K562 (cell line): ENCODE results near the gene LYST. TPM values are rescaled to one million over a fixed set of nuclear protein-coding genes. Genes with fewer than 3 reads are reported as not detected.

Source experiments
- ATF2 ChIP-seq: sonication (generic); formaldehyde crosslinking; IDR thresholded peaks from 2 replicates; pipeline ENCODE4 v1.8.1; 2022; ENCODE audit warnings: missing genetic modification reagents
- BRF2 ChIP-seq: IDR thresholded peaks from 3 replicates; pipeline ENCODE4 v1.6.1; 2011; ENCODE audit warnings: borderline replicate concordance, mild to moderate bottlenecking; ENCODE audit not compliant: insufficient read length, insufficient read depth
- DLX4 ChIP-seq: fragments of 250-450 bp; sonication (Bioruptor Pico); IDR thresholded peaks from 2 replicates; pipeline ENCODE4 v1.6.1; 2021; ENCODE audit warnings: mild to moderate bottlenecking
- FOXA1 ChIP-seq: fragments of 450-650 bp; IDR thresholded peaks from 2 replicates; pipeline ENCODE4 v1.6.1; 2016; ENCODE audit warnings: mild to moderate bottlenecking, borderline replicate concordance
- GTF2B ChIP-seq: IDR thresholded peaks from 2 replicates; pipeline ENCODE4 v1.6.1; 2011; ENCODE audit not compliant: insufficient read length; ENCODE audit errors: extremely low read depth
- NR2F6 ChIP-seq: fragments of 450-650 bp; formaldehyde crosslinking; IDR thresholded peaks from 2 replicates; pipeline ENCODE4 v1.4.0; 2020; ENCODE audit warnings: mild to moderate bottlenecking
- RBM39 ChIP-seq: fragments of 200-400 bp; formaldehyde crosslinking; optimal IDR thresholded peaks from 2 replicates; pipeline ENCODE3; 2018; ENCODE audit warnings: low read depth, low read length
- RREB1 ChIP-seq: fragments of 250-450 bp; sonication (Bioruptor Pico); IDR thresholded peaks from 2 replicates; pipeline ENCODE4 v1.4.0; 2020
- THAP12 ChIP-seq: fragments of 250-450 bp; sonication (Bioruptor Pico); IDR thresholded peaks from 2 replicates; pipeline ENCODE4 v1.9.0; 2021; ENCODE audit warnings: mild to moderate bottlenecking, inconsistent platforms
- THRAP3 ChIP-seq: fragments of 450-650 bp; IDR thresholded peaks from 2 replicates; pipeline ENCODE4 v1.6.1; 2016; ENCODE audit warnings: mild to moderate bottlenecking, inconsistent platforms, borderline replicate concordance
- ZFX ChIP-seq: sonication (generic); formaldehyde crosslinking; IDR thresholded peaks from 2 replicates; pipeline ENCODE4 v1.8.0; 2022; ENCODE audit warnings: mild to moderate bottlenecking, missing genetic modification reagents, moderate library complexity
- ZNF583 ChIP-seq: fragments of 250-450 bp; sonication (Bioruptor Pico); IDR thresholded peaks from 2 replicates; pipeline ENCODE4 v1.4.0; 2020
- ZNF655 ChIP-seq: fragments of 250-450 bp; sonication (Bioruptor Pico); IDR thresholded peaks from 2 replicates; pipeline ENCODE4 v1.5.0; 2021
- polyA plus RNA-seq, 8 experiments: library from polyadenylated mRNA; depleted of rRNA in 4 of 8; stranded (reverse) in 5 of 8; unstranded in 3 of 8; fragments of >200 nt; fragmentation: Nextera tagmentation in 2 of 8; fragmentation: Illumina TruSeq in 1 of 8; extraction: Ambion mirVana in 2 of 8; extraction: Trizol in 1 of 8; gene quantifications; 2 replicates each; pipeline versions ENCODE4 v1.2.1 to v1.2.3, GENCODE V29; 2011 to 2014; ENCODE audit warnings: inconsistent platforms in 1 of 8, missing spikeins in 1 of 8
- total RNA-seq, 7 experiments: library from RNA; depleted of rRNA in 6 of 7; stranded (reverse); fragments of >200 nt in 6 of 7; fragmentation: Illumina TruSeq in 2 of 7; extraction: Trizol in 2 of 7; gene quantifications; 2 replicates each; pipeline versions ENCODE4 v1.2.1 to v1.2.3, GENCODE V29; 2011 to 2021; ENCODE audit warnings: low replicate concordance in 1 of 7

LYST gene
- total and polyA plus RNA-seq, 9 of the 15 experiments (the other 6 are each of a cell fraction or from before 2014, with no cell fraction given): 0.73 to 2.4 (median 1.4) TPM

- TF ChIP-seq ZNF583: peak; percentile 47; the same call in 1 of the 2 replicates
- no peak for TF ChIP-seq THRAP3
- TF ChIP-seq DLX4 (CRISPR knock-in tag): no peak
- peak; percentile 84 for TF ChIP-seq ZFX (CRISPR knock-in tag)
- no peak for TF ChIP-seq RBM39
- no peak for TF ChIP-seq GTF2B
- TF ChIP-seq ATF2 (CRISPR knock-in tag): no peak
- no peak for TF ChIP-seq FOXA1
- 0 out of 2 replicates have a peak, but pooled peaks have one; percentile 5 for TF ChIP-seq THAP12 (CRISPR knock-in tag)
- 0 out of 2 replicates have a peak, but pooled peaks have one; percentile 40 for TF ChIP-seq RREB1
- TF ChIP-seq BRF2: no peak
- no peak for TF ChIP-seq NR2F6 (CRISPR knock-in tag)
- no peak for TF ChIP-seq ZNF655 (CRISPR knock-in tag)
Observed at GRCh38 chr1:235866205-235866912, at the start of gene LYST (continued).
